ENCODE measurements around the gene ANP32D.
"Not testable (repeated sequence)": the region's sequence is repeated elsewhere in the genome, so short reads cannot be mapped to it uniquely, and the experiment has no call there.

Gene ANP32D

DNA sequence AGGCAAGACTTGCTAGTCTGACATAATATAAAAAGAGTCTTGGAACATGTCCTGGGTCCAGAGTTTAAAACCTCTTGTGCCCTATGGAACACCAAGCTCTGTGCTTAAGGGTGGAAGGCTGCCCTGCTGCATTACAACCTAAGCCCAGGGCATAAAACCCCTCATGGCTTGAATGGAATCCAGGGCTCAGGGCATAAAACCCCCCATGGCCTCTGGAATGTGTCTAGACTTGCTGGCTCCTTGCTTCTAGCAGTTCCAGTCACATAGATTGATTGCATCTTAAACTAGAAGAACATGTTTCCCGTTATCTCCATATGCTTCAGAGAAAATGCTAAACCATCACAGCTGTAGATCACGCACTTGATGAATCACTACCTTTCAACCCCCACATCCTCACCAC is 34.5 kb downstream of the ANP32D start:
- not testable (repeated sequence) for DNase-seq (ENCODE audit: low read depth)

DNA sequence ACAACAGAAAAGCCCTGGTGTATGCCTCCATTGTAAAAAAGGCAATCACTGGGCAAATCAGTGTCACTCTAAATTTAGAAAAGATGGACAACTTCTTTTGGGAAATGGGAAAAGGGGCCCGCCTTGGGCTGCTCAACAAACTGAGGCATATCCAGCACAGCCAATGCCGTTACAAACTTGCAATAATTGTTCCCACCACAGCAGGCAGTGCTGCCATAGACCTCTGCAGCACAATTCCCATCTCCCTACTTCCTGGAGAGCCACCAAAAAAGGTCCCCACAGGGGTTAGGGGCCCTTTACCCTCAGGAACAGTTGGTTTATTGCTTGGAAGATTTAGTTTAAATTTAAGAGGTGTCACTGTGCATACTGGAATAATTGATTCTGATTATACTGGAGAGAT is 36.6 kb downstream of the ANP32D start:
- DNase-seq (ENCODE audit: low read depth): no peak

DNA sequence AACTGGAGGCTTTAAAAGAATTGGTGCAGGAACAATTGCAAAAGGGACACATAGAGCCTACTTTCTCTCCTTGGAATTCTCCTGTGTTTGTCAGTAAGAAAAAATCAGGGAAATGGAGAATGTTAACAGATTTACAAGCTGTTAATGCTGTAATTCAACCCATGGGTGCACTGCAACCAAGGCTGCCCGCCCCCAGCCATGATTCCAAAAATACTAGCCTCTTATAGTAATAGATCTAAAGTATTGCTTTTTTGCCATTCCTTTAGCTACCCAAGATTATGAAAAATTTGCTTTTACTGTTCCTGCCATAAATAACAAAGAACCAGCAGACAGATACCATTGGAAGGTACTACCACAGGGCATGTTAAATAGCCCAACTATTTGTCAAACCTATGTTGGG is 37.8 kb downstream of the ANP32D start:
- no peak for DNase-seq (ENCODE audit: low read depth)

DNA sequence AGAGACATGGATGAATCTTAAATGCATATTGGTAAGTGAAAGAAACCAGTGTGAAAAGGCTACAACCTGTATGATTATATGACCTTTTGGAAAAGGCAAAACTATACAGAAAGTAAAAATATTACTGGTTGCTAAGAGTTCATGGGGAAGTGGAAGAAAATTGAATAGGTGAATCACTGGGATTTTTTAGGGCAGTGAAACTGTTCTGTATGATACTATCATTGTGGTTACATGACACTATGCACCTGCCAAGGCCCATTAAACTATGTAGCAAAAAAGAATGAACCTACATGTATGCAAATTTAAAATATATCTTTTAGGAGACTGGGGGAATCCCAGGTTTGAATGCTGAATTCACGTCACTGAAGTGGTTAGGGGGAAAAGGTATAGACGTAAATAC is 40.5 kb downstream of the ANP32D start:
- no peak for DNase-seq (ENCODE audit: low read depth)

DNA sequence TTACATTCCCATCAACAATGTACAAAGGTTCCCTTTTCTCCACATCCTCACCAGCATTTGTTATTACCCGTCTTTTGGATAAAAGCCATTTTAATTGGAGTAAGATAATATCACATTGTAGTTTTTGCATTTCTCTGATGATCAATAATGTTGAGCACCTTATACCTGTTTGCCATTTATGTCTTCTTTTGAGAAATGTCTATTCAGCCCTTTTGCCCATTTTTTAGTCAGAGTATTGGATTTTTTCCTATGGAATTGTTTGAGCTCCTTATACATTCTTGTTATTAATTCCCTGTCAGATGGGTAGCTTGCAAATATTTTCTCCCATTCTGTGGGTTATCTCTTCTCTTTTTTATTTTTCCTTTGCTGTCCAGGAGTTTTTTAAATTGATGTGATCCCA is 42.4 kb downstream of the ANP32D start:
- no peak for DNase-seq (ENCODE audit: low read depth)

DNA sequence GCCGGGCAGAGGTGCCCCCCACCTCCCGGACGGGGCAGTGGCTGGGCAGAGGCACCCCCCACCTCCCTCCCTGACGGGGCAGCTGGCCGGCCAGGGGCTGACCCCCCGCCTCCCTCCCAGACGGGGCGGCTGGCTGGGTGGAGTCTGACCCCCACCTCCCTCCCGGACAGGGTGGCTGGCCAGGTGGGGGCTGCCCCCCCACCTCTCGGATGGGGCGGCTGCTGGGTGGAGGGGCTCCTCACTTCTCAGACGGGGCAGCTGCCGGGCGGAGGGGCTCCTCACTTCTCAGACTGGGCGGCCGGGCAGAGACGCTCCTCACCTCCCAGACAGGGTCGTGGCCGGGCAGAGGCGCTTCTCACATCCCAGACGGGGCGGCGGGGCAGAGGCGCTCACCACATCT is 48.0 kb downstream of the ANP32D start:
- DNase-seq (ENCODE audit: low read depth): not testable (repeated sequence)

Measured in GM04504 (cell line).